HepG2 (cell line): Measurements from ENCODE around the gene WDR18. TPM values are rescaled to one million over a fixed set of nuclear protein-coding genes. Genes with fewer than 3 reads are reported as not detected.

Experiments used
- ELF1 ChIP-seq: sonication (generic); formaldehyde crosslinking; IDR thresholded peaks from 2 replicates; pipeline ENCODE4 v1.4.0; 2020; ENCODE audit warnings: missing genetic modification reagents
- HOXA7 ChIP-seq: sonication (generic); formaldehyde crosslinking; IDR thresholded peaks from 2 replicates; pipeline ENCODE4 v1.8.1; 2022; ENCODE audit warnings: mild to moderate bottlenecking, missing genetic modification reagents, moderate library complexity
- IKZF5 ChIP-seq: IDR thresholded peaks from 2 replicates; pipeline ENCODE4 v1.6.1; 2018; ENCODE audit warnings: missing genetic modification reagents, mild to moderate bottlenecking, missing compliant biosample characterization
- MAFK ChIP-seq, 2 experiments: IDR thresholded peaks in 1 of 2; conservative IDR thresholded peaks in 1 of 2; 2 replicates each; pipeline ENCODE4 v1.6.1; 2011; ENCODE audit warnings: improper control_type of control experiment in 2 of 2, low read length in 2 of 2
- NFAT5 ChIP-seq: sonication (generic); formaldehyde crosslinking; IDR thresholded peaks from 2 replicates; pipeline ENCODE4 v1.4.0; 2020; ENCODE audit warnings: missing genetic modification reagents
- SKI ChIP-seq: fragments of 450-650 bp; IDR thresholded peaks from one replicate; pipeline ENCODE4 v1.6.1; 2018; ENCODE audit warnings: mild to moderate bottlenecking; ENCODE audit not compliant: partially characterized antibody
- SOX6 ChIP-seq, 2 experiments: fragments of 450-650 bp in 1 of 2; sonication (generic) in 1 of 2; formaldehyde crosslinking in 1 of 2; IDR thresholded peaks; 2 replicates each; pipeline versions ENCODE4 v1.4.0 to v1.6.1; 2017 to 2020; ENCODE audit warnings: antibody characterized with exemption in 1 of 2, mild to moderate bottlenecking in 1 of 2, missing genetic modification reagents in 1 of 2
- SP5 ChIP-seq: IDR thresholded peaks from 2 replicates; pipeline ENCODE4 v1.6.1; 2016; ENCODE audit warnings: low read depth, borderline replicate concordance
- TRIM24 ChIP-seq: sonication (generic); formaldehyde crosslinking; IDR thresholded peaks from 2 replicates; pipeline ENCODE4 v1.8.0; 2022; ENCODE audit warnings: mild to moderate bottlenecking, missing genetic modification reagents
- ZNF121 ChIP-seq: sonication (generic); formaldehyde crosslinking; IDR thresholded peaks from 2 replicates; pipeline ENCODE4 v1.5.0; 2020; ENCODE audit warnings: mild to moderate bottlenecking, missing genetic modification reagents
- ZNF235 ChIP-seq: sonication (generic); formaldehyde crosslinking; IDR thresholded peaks from 2 replicates; pipeline ENCODE4 v1.8.1; 2023; ENCODE audit warnings: mild to moderate bottlenecking, missing genetic modification reagents, borderline replicate concordance
- ZNF292 ChIP-seq: sonication (generic); formaldehyde crosslinking; IDR thresholded peaks from 2 replicates; pipeline ENCODE4 v1.8.1; 2022; ENCODE audit warnings: mild to moderate bottlenecking, low read depth, missing genetic modification reagents, borderline replicate concordance
- ZNF552 ChIP-seq: sonication (generic); formaldehyde crosslinking; IDR thresholded peaks from 2 replicates; pipeline ENCODE4 v1.9.0; 2022; ENCODE audit warnings: missing genetic modification reagents, mild to moderate bottlenecking, borderline replicate concordance
- ZNF558 ChIP-seq: sonication (generic); formaldehyde crosslinking; IDR thresholded peaks from 2 replicates; pipeline ENCODE4 v1.9.0; 2022; ENCODE audit warnings: mild to moderate bottlenecking, missing genetic modification reagents, borderline replicate concordance
- ZNF569 ChIP-seq: sonication (generic); formaldehyde crosslinking; IDR thresholded peaks from 2 replicates; pipeline ENCODE4 v1.5.0; 2020; ENCODE audit warnings: mild to moderate bottlenecking, missing genetic modification reagents, moderate library complexity, borderline replicate concordance
- polyA plus RNA-seq, 8 experiments: library from polyadenylated mRNA; depleted of rRNA in 3 of 8; stranded (reverse) in 7 of 8; unstranded in 1 of 8; fragments of >200 nt; fragmentation: Illumina TruSeq in 4 of 8; extraction: Trizol in 4 of 8; gene quantifications; 2 replicates each; pipeline versions ENCODE4 v1.2.1 to v1.2.3, GENCODE V29; 2011 to 2016; ENCODE audit warnings: low read depth in 4 of 8, missing spikeins in 1 of 8, mixed read lengths in 1 of 8; ENCODE audit not compliant: insufficient read depth in 1 of 8
- total RNA-seq, 5 experiments: library from RNA; depleted of rRNA; stranded (reverse); fragments of >200 nt; fragmentation: Illumina TruSeq; extraction: Trizol; gene quantifications; 2 replicates each; pipeline ENCODE4 v1.2.3, GENCODE V29; 2016; ENCODE audit warnings: low read depth in 1 of 5
- TF ChIP-seq, protein P1 (sequence below): sonication (generic); formaldehyde crosslinking; IDR thresholded peaks from 2 replicates; pipeline ENCODE4 v1.5.0; 2020; ENCODE audit warnings: mild to moderate bottlenecking, missing genetic modification reagents
- TF ChIP-seq, protein P2 (sequence below): sonication (generic); formaldehyde crosslinking; IDR thresholded peaks from 2 replicates; pipeline ENCODE4 v1.5.0; 2020; ENCODE audit warnings: missing genetic modification reagents, mild to moderate bottlenecking, borderline replicate concordance

The WDR18 gene
- total and polyA plus RNA-seq, 2 of the 13 experiments (the other 11 are each of a cell fraction or from before 2014, with no cell fraction given): 36.4 to 47.6 TPM

- TF ChIP-seq NFAT5 (CRISPR knock-in tag) (no peak), SKI (peak; percentile 14), IKZF5 (CRISPR knock-in tag) (peak; percentile 45; the same call in 1 of the 2 replicates), TRIM24 (CRISPR knock-in tag) (no peak), SOX6 (IDR thresholded peaks at IDR 0.05) (no peak), SOX6 (CRISPR knock-in tag; IDR thresholded peaks at IDR 0.05) (peak; percentile 36; the same call in 1 of the 2 replicates), ZNF569 (CRISPR knock-in tag) (no peak), ZNF121 (peak; percentile 82), SP5 (peak; percentile 51; the same call in 1 of the 2 replicates), ZNF558 (CRISPR knock-in tag) (no peak), ZNF235 (CRISPR knock-in tag) (0 out of 2 replicates have a peak, but pooled peaks have one; percentile 45), ZNF552 (CRISPR knock-in tag) (no peak), HOXA7 (CRISPR knock-in tag) (no peak), ELF1 (CRISPR knock-in tag) (peak; percentile 63), MAFK (conservative IDR thresholded peaks at IDR 0.05 in 1 of 2, IDR thresholded peaks at IDR 0.05 in 1 of 2; ENCODE audit: low read length in 2 of 2) (no peak), ZNF292 (CRISPR knock-in tag) (peak; percentile 72; the same call in 1 of the 2 replicates)
- TF ChIP-seq, protein P1, sequence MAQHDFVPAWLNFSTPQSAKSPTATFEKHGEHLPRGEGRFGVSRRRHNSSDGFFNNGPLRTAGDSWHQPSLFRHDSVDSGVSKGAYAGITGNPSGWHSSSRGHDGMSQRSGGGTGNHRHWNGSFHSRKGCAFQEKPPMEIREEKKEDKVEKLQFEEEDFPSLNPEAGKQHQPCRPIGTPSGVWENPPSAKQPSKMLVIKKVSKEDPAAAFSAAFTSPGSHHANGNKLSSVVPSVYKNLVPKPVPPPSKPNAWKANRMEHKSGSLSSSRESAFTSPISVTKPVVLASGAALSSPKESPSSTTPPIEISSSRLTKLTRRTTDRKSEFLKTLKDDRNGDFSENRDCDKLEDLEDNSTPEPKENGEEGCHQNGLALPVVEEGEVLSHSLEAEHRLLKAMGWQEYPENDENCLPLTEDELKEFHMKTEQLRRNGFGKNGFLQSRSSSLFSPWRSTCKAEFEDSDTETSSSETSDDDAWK (CRISPR knock-in tag): no peak
- TF ChIP-seq, protein P2, sequence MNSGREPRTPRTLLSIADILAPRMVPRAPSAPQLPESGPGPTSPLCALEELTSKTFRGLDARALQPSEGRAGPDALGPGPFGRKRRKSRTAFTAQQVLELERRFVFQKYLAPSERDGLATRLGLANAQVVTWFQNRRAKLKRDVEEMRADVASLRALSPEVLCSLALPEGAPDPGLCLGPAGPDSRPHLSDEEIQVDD (CRISPR knock-in tag): no peak
Measured at GRCh38 chr19:1039646-1040475, 55.7 kb downstream of the WDR18 start, which contains the start of gene ABCA7 (continued).
